SK-N-SH (cell line): Measurements from ENCODE around the gene MLANA.

Experiments used
- EP300 ChIP-seq, 2 experiments: IDR thresholded peaks; 2 replicates each; pipeline versions ENCODE4 v1.4.0 to v1.6.1; 2012; ENCODE audit warnings: borderline replicate concordance in 1 of 2, low read depth in 1 of 2, low read length in 1 of 2
- EZH2phosphoT487 ChIP-seq: fragments of 200-600 bp; sonication (generic); IDR thresholded peaks from 2 replicates; pipeline ENCODE4 v1.6.1; 2017; ENCODE audit warnings: low read depth, mixed run types, mild to moderate bottlenecking, antibody characterized with exemption, moderate library complexity, borderline replicate concordance
- FOXM1 ChIP-seq: IDR thresholded peaks from 2 replicates; pipeline ENCODE4 v1.4.0; 2012; ENCODE audit warnings: low read depth, mild to moderate bottlenecking
- GABPA ChIP-seq: IDR thresholded peaks from 2 replicates; pipeline ENCODE4 v1.4.0; 2012; ENCODE audit warnings: low read depth, mild to moderate bottlenecking
- JUND ChIP-seq: IDR thresholded peaks from 2 replicates; pipeline ENCODE4 v1.4.0; 2012
- MAX ChIP-seq: IDR thresholded peaks from 2 replicates; pipeline ENCODE4 v1.4.0; 2012; ENCODE audit warnings: low read depth
- MEF2A ChIP-seq: IDR thresholded peaks from 2 replicates; pipeline ENCODE4 v1.4.0; 2012; ENCODE audit warnings: low read depth, borderline replicate concordance
- MXI1 ChIP-seq: IDR thresholded peaks from 2 replicates; pipeline ENCODE4 v1.6.1; 2012; ENCODE audit warnings: mild to moderate bottlenecking, low read depth, low read length, improper control_type of control experiment
- POLR2AphosphoS5 ChIP-seq: IDR thresholded peaks from 2 replicates; pipeline ENCODE4 v1.6.1; 2012; ENCODE audit warnings: low read depth, low read length
- SIN3A ChIP-seq: IDR thresholded peaks from 2 replicates; pipeline ENCODE4 v1.6.1; 2012; ENCODE audit warnings: low read depth, mild to moderate bottlenecking, low read length, moderate library complexity, borderline replicate concordance
- TAF1 ChIP-seq: IDR thresholded peaks from 2 replicates; pipeline ENCODE4 v1.6.1; 2012; ENCODE audit warnings: low read depth, mild to moderate bottlenecking, low read length, moderate library complexity, borderline replicate concordance
- TF ChIP-seq, protein P1 (sequence below): IDR thresholded peaks from 2 replicates; pipeline ENCODE4 v1.6.1; 2012; ENCODE audit warnings: mild to moderate bottlenecking, low read depth, low read length, moderate library complexity
- TF ChIP-seq, protein P2 (sequence below): fragments of 200-600 bp; sonication (generic); IDR thresholded peaks from 2 replicates; pipeline ENCODE4 v1.6.1; 2017; ENCODE audit warnings: antibody characterized with exemption, mild to moderate bottlenecking, moderate library complexity

- TF ChIP-seq MAX (no peak), JUND (peak; percentile 46), EP300 (IDR thresholded peaks at IDR 0.05; ENCODE audit: borderline replicate concordance in 1 of 2, low read depth in 1 of 2, low read length in 1 of 2) (no peak), POLR2AphosphoS5 (no peak), EZH2phosphoT487 (no peak), MXI1 (no peak), SIN3A (no peak), FOXM1 (no peak), TAF1 (no peak), MEF2A (no peak), GABPA (no peak)
- TF ChIP-seq, protein P1, sequence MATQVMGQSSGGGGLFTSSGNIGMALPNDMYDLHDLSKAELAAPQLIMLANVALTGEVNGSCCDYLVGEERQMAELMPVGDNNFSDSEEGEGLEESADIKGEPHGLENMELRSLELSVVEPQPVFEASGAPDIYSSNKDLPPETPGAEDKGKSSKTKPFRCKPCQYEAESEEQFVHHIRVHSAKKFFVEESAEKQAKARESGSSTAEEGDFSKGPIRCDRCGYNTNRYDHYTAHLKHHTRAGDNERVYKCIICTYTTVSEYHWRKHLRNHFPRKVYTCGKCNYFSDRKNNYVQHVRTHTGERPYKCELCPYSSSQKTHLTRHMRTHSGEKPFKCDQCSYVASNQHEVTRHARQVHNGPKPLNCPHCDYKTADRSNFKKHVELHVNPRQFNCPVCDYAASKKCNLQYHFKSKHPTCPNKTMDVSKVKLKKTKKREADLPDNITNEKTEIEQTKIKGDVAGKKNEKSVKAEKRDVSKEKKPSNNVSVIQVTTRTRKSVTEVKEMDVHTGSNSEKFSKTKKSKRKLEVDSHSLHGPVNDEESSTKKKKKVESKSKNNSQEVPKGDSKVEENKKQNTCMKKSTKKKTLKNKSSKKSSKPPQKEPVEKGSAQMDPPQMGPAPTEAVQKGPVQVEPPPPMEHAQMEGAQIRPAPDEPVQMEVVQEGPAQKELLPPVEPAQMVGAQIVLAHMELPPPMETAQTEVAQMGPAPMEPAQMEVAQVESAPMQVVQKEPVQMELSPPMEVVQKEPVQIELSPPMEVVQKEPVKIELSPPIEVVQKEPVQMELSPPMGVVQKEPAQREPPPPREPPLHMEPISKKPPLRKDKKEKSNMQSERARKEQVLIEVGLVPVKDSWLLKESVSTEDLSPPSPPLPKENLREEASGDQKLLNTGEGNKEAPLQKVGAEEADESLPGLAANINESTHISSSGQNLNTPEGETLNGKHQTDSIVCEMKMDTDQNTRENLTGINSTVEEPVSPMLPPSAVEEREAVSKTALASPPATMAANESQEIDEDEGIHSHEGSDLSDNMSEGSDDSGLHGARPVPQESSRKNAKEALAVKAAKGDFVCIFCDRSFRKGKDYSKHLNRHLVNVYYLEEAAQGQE = no peak
- TF ChIP-seq, protein P2, sequence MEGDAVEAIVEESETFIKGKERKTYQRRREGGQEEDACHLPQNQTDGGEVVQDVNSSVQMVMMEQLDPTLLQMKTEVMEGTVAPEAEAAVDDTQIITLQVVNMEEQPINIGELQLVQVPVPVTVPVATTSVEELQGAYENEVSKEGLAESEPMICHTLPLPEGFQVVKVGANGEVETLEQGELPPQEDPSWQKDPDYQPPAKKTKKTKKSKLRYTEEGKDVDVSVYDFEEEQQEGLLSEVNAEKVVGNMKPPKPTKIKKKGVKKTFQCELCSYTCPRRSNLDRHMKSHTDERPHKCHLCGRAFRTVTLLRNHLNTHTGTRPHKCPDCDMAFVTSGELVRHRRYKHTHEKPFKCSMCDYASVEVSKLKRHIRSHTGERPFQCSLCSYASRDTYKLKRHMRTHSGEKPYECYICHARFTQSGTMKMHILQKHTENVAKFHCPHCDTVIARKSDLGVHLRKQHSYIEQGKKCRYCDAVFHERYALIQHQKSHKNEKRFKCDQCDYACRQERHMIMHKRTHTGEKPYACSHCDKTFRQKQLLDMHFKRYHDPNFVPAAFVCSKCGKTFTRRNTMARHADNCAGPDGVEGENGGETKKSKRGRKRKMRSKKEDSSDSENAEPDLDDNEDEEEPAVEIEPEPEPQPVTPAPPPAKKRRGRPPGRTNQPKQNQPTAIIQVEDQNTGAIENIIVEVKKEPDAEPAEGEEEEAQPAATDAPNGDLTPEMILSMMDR = no peak
Measured at GRCh38 chr9:5909976-5910375, 19.3 kb downstream of the MLANA start.
